Panc1 (cell line): ENCODE data around the gene CYBA. TPM values are rescaled to one million over a fixed set of nuclear protein-coding genes. Genes with fewer than 3 reads are reported as not detected.

Experiments
- ATAC-seq: fragments of 200-7000 bp; cut with Tn5 transposase; 2 replicates; pipeline ENCODE4 v1.9.1; 2020; ENCODE audit warnings: mild to moderate bottlenecking, moderate library complexity
- BruUV-seq: library from RNA; stranded (reverse); fragments of 400-500 nt; replicated peaks from 2 replicates; lab custom pipeline; 2021; lab: Mats Ljungman, UMichigan
- CTCF ChIA-PET: fragments of 300-600 bp; sonication (Branson Sonifier 250); formaldehyde crosslinking; loops from one replicate; lab custom pipeline; 2022; ENCODE audit warnings: antibody characterized with exemption; lab: Charles Lee
- POLR2A ChIA-PET: fragments of 300-600 bp; sonication (Branson Sonifier 250); formaldehyde crosslinking; loops from one replicate; lab custom pipeline; 2022; ENCODE audit warnings: antibody characterized with exemption; lab: Charles Lee
- DNase-seq: peaks from one replicate; pipeline ENCODE4 v3.0.0-alpha.2; 2010; ENCODE audit warnings: low read depth, low spot score
- H3K27ac ChIP-seq: 2 replicates; pipeline ENCODE4 v1.5.1; 2011; ENCODE audit warnings: mild to moderate bottlenecking, low read length, inconsistent platforms
- H3K27me3 ChIP-seq: fragments of 200-500 bp; sonication (Bioruptor generic); 2 replicates; pipeline ENCODE4 v1.6.0; 2014; ENCODE audit warnings: low read length, inconsistent platforms; ENCODE audit not compliant: control insufficient read depth, insufficient read depth
- H3K36me3 ChIP-seq: fragments of 200-500 bp; sonication (Bioruptor generic); 2 replicates; pipeline ENCODE4 v1.5.1; 2014; ENCODE audit warnings: inconsistent platforms, mild to moderate bottlenecking, low read length, moderate library complexity; ENCODE audit not compliant: control insufficient read depth, insufficient read depth
- H3K4me1 ChIP-seq: 2 replicates; pipeline ENCODE4 v1.5.1; 2011; ENCODE audit warnings: inconsistent platforms, mild to moderate bottlenecking, low read length, moderate library complexity; ENCODE audit not compliant: control insufficient read depth, insufficient read depth
- H3K4me3 ChIP-seq, 2 experiments: 2 replicates each; pipeline ENCODE4 v1.5.1; 2011 to 2012; ENCODE audit warnings: low read depth in 2 of 2, low read length in 2 of 2, mild to moderate bottlenecking in 2 of 2, inconsistent platforms in 1 of 2, moderate library complexity in 1 of 2
- H3K9me3 ChIP-seq: fragments of 200-500 bp; sonication (Bioruptor generic); 2 replicates; pipeline ENCODE4 v1.5.1; 2014; ENCODE audit warnings: low read depth, mild to moderate bottlenecking, inconsistent platforms, low read length, moderate library complexity; ENCODE audit not compliant: control insufficient read depth, insufficient read depth
- CTCF ChIP-seq: fragments of 450-650 bp; IDR thresholded peaks from 2 replicates; pipeline ENCODE4 v1.5.1; 2017; ENCODE audit warnings: mild to moderate bottlenecking
- POLR2AphosphoS5 ChIP-seq: IDR thresholded peaks from 2 replicates; pipeline ENCODE4 v1.6.1; 2012; ENCODE audit warnings: mild to moderate bottlenecking, low read depth, low read length, moderate library complexity
- REST ChIP-seq, 2 experiments: IDR thresholded peaks; 2 replicates each; pipeline ENCODE4 v1.6.1; 2011 to 2012; ENCODE audit warnings: low read depth in 2 of 2, control low read depth in 1 of 2, low read length in 1 of 2, mild to moderate bottlenecking in 1 of 2, moderate library complexity in 1 of 2; ENCODE audit not compliant: insufficient read depth in 1 of 2
- SIN3A ChIP-seq: IDR thresholded peaks from 2 replicates; pipeline ENCODE4 v1.6.1; 2012; ENCODE audit warnings: low read depth, mild to moderate bottlenecking, low read length, moderate library complexity, borderline replicate concordance; ENCODE audit not compliant: insufficient read depth
- TCF7L2 ChIP-seq: IDR thresholded peaks from 2 replicates; pipeline ENCODE4 v1.6.1; 2011; ENCODE audit warnings: mild to moderate bottlenecking, low read depth, low read length, inconsistent platforms
- in situ Hi-C: cut with HindIII; loops from 2 replicates; pipeline ENCODE4 v1.10.0; 2016; ENCODE audit warnings: low sequenced_read_pairs, low pct_unique_long_range_greater_than_20kb
- intact Hi-C: fragments of 100-400 bp; cut with micrococcal nuclease; formaldehyde crosslinking; loops from one replicate; pipeline ENCODE4 v1.10.0; 2022; ENCODE audit not compliant: unreplicated experiment
- total RNA-seq: library from RNA; stranded (reverse); gene quantifications from one replicate; pipeline ENCODE4 v1.2.1, GENCODE V29; 2021; ENCODE audit not compliant: unreplicated experiment

The CYBA gene
- total RNA-seq, 1 experiment from 2014 or later: 233 TPM

GRCh38 chr16:88645455-88645854, 5.4 kb downstream of the CYBA start:
- no peaks in the 10 kb centered on the region for H3K9me3 ChIP-seq
- ChIA-PET POLR2A (no interaction called here), CTCF (no interaction called here)
- in situ Hi-C loops: no loop called here
- intact Hi-C loops: no loop called here
- peaks cover 2% of the 10 kb centered on the region; the same call in 1 of the 2 replicates for H3K36me3 ChIP-seq
- no TSS peak for BruUV-seq
- no peak overlapping the region for H3K4me3 ChIP-seq
- TF ChIP-seq REST (IDR thresholded peaks at IDR 0.05; ENCODE audit: insufficient read depth in 1 of 2, low read depth in 2 of 2, low read length in 1 of 2) (no peak), CTCF (no peak), SIN3A (no peak), POLR2AphosphoS5 (no peak), TCF7L2 (no peak)
- ATAC-seq: no peak
- H3K27ac ChIP-seq: no peak overlapping the region
- H3K4me1 ChIP-seq: peaks cover 5% of the 10 kb centered on the region; the same call in 1 of the 2 replicates
- DNase-seq: no peak
- no peaks in the 10 kb centered on the region for H3K27me3 ChIP-seq

- no peak for ATAC-seq
- H3K27ac ChIP-seq: no peak overlapping the region
- no TSS peak for BruUV-seq
Measured at GRCh38 chr16:88643644-88643932, 7.3 kb downstream of the CYBA start.

More at GRCh38 chr16:88643644-88643932, 7.3 kb downstream of the CYBA start:
- no peak for TF ChIP-seq POLR2AphosphoS5
- no peak for TF ChIP-seq SIN3A
- no peak for TF ChIP-seq TCF7L2
- TF ChIP-seq REST (IDR thresholded peaks at IDR 0.05; ENCODE audit: insufficient read depth in 1 of 2, low read depth in 2 of 2, low read length in 1 of 2): no peak
- no peak for TF ChIP-seq CTCF
- in situ Hi-C loops (no loop called here), intact Hi-C loops (no loop called here)
- no peak for DNase-seq
- POLR2A ChIA-PET: no interaction called here
- Histone ChIP-seq H3K36me3 (no peaks in the 10 kb centered on the region), H3K9me3 (no peaks in the 10 kb centered on the region), H3K4me3 (no peak overlapping the region), H3K4me1 (no peaks in the 10 kb centered on the region; the same call in 1 of the 2 replicates), H3K27me3 (no peaks in the 10 kb centered on the region)
- CTCF ChIA-PET: no interaction called here
